Neutrophil (primary cell): Measurements from ENCODE around the gene TRPM5.

Experiments
- H3K27ac ChIP-seq: fragments of 200-600 bp; sonication (generic); 2 replicates; pipeline ENCODE4 v1.5.1; 2016; ENCODE audit warnings: mild to moderate bottlenecking, moderate library complexity
- H3K27me3 ChIP-seq: fragments of 200-600 bp; sonication (generic); 2 replicates; pipeline ENCODE4 v1.6.0; 2016; ENCODE audit warnings: mild to moderate bottlenecking
- H3K36me3 ChIP-seq: fragments of 200-600 bp; sonication (generic); 2 replicates; pipeline ENCODE4 v1.5.1; 2017
- H3K4me1 ChIP-seq, 2 experiments: fragments of 200-600 bp in 1 of 2; sonication (generic) in 1 of 2; 1 replicate in 1 of 2; 2 replicates in 1 of 2; pipeline versions ENCODE4 v1.5.1 to v1.6.1; 2013 to 2016; ENCODE audit warnings: low read depth in 1 of 2, low read length in 1 of 2, mild to moderate bottlenecking in 1 of 2, moderate library complexity in 1 of 2; ENCODE audit not compliant: control insufficient read depth in 1 of 2, insufficient read depth in 1 of 2
- H3K4me3 ChIP-seq, 2 experiments: fragments of 200-600 bp in 1 of 2; sonication (generic) in 1 of 2; 1 replicate in 1 of 2; 2 replicates in 1 of 2; pipeline ENCODE4 v1.5.1; 2013 to 2016; ENCODE audit warnings: low read depth in 1 of 2, low read length in 1 of 2, mild to moderate bottlenecking in 1 of 2, moderate library complexity in 1 of 2
- H3K9me3 ChIP-seq: fragments of 200-600 bp; sonication (generic); 2 replicates; pipeline ENCODE4 v1.5.1; 2016
- TF ChIP-seq, protein P1 (sequence below): fragments of 200-600 bp; sonication (generic); IDR thresholded peaks from 2 replicates; pipeline ENCODE4 v1.5.1; 2016; ENCODE audit warnings: antibody characterized with exemption

The TRPM5 gene

DNA sequence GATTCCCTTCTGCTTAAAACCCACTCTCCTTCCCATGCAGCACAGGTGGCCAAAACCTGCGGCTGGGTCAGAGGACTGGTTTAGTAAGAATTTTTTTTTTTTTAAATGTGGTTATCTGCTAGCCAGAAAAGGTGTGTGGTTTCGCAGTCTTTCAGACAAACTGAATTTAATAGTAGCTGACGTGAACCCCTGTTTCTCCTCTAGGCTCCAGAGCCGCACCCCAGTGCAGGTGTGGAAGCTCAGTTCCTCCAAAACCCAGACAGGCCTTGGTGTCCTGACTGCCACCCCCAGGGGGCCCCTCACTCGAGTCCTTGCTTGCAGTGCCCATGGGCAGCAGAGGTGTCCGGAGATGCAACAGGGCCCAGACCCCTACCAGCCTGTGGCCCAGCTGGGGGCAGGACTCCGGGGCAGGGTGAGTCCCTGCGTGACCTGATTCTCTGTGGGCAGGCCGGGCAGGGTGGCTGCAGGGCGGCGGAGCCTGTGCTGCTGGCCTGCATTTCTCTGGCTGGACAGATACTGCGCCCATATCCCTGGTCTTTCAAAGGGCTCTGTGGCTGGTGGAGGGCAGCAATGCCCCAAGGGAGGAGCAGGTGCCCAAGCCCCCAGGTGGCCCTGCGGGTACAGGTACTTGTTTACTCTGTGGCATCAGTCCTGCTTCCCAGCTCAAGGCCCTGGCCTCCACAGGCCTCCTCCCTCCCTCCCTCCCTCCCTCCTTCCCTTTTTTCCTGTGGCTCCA lies 15.7 kb upstream of the TRPM5 start:
- no peak overlapping the region for H3K4me3 ChIP-seq
- TF ChIP-seq, protein P1, sequence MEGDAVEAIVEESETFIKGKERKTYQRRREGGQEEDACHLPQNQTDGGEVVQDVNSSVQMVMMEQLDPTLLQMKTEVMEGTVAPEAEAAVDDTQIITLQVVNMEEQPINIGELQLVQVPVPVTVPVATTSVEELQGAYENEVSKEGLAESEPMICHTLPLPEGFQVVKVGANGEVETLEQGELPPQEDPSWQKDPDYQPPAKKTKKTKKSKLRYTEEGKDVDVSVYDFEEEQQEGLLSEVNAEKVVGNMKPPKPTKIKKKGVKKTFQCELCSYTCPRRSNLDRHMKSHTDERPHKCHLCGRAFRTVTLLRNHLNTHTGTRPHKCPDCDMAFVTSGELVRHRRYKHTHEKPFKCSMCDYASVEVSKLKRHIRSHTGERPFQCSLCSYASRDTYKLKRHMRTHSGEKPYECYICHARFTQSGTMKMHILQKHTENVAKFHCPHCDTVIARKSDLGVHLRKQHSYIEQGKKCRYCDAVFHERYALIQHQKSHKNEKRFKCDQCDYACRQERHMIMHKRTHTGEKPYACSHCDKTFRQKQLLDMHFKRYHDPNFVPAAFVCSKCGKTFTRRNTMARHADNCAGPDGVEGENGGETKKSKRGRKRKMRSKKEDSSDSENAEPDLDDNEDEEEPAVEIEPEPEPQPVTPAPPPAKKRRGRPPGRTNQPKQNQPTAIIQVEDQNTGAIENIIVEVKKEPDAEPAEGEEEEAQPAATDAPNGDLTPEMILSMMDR: no peak
- H3K9me3 ChIP-seq: no peaks in the 10 kb centered on the region
- no peaks in the 10 kb centered on the region for H3K36me3 ChIP-seq
- no peaks in the 10 kb centered on the region for H3K4me1 ChIP-seq
- no peaks in the 10 kb centered on the region for H3K27me3 ChIP-seq
- no peak overlapping the region for H3K27ac ChIP-seq

DNA sequence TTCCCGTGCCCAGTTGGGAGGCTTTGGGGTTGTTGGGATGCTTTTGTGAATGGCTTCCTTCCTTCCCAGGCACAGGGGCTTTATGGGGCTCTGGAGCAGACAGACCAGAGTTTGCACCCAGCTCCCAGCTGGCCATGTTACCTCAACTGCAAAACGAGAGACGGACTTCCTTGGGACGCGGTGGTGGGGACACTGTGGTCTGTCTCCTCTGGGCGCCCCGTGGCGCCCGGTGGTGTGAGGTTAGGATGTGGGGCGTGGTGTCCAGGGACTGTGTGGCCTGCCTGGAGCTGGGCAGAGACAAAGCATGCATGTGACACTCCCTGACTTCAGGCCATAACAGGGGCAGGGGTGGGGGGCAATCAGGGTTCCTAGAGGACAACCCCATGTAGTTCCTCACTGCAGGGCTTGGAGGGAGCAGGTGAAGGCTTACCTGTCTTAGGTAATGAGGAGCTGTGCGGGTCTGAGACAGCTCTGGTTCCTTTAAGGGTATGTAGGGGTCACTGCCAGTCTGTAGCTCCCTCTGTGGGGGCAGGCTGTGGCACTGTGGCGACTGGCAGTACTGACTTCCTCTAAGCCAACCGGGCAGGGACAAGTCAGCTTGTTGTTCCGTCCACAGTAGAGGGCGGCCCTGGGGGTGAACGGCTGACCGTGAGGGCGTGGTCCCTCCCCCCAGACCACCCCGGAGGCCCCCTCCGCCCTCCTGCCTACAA lies 14.9 kb upstream of the TRPM5 start:
- no peaks in the 10 kb centered on the region for H3K36me3 ChIP-seq
- no peaks in the 10 kb centered on the region for H3K4me1 ChIP-seq
- no peaks in the 10 kb centered on the region for H3K9me3 ChIP-seq
- TF ChIP-seq, protein P1: no peak
- no peaks in the 10 kb centered on the region for H3K27me3 ChIP-seq
- H3K4me3 ChIP-seq: no peak overlapping the region
- no peak overlapping the region for H3K27ac ChIP-seq

DNA sequence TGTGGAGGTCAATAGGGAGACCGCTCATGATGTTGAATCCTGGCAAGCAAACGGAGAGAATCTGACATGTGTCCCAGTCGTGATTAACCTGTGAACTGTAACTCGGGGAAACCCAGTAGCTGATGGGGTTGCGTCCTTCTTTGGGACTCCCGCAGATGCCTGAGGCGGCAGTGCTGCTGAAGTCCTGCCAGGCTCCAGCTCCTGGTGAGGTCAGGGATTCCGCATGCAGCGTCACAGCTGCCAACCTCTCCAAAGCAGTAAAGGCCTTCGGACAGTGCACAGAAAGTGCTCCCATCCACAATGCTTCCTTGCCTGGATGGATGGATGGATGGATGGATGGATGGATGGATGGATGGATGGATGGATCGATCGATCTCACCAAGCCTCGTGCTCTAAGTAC lies 14.0 kb upstream of the TRPM5 start:
- H3K36me3 ChIP-seq: no peaks in the 10 kb centered on the region
- H3K27me3 ChIP-seq: no peaks in the 10 kb centered on the region
- H3K9me3 ChIP-seq: no peaks in the 10 kb centered on the region
- H3K4me1 ChIP-seq: no peaks in the 10 kb centered on the region
- H3K4me3 ChIP-seq: no peak overlapping the region
- TF ChIP-seq, protein P1: no peak
- no peak overlapping the region for H3K27ac ChIP-seq

DNA sequence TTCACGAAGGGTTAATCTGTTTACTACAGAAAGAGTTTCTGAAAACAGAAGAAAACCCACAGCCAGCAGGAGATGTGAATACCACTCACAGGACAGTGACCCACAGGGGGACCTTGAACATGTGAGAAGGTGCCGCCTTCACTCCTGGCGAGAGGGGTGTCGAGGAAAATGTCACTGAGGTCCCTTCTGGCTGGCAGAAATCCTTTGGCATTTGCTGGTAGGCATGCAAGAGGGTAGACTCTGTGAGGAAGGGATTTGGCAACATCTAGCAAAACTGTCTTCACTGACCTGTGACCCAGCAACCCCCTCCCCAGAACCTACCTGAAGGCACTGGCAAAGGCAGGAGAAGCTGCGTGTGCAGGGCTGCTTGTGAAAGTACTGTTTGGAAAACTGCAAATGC lies 9.1 kb upstream of the TRPM5 start:
- peaks cover 12% of the 10 kb centered on the region for H3K27me3 ChIP-seq
- TF ChIP-seq, protein P1: no peak
- peaks cover 6% of the 10 kb centered on the region for H3K36me3 ChIP-seq

DNA sequence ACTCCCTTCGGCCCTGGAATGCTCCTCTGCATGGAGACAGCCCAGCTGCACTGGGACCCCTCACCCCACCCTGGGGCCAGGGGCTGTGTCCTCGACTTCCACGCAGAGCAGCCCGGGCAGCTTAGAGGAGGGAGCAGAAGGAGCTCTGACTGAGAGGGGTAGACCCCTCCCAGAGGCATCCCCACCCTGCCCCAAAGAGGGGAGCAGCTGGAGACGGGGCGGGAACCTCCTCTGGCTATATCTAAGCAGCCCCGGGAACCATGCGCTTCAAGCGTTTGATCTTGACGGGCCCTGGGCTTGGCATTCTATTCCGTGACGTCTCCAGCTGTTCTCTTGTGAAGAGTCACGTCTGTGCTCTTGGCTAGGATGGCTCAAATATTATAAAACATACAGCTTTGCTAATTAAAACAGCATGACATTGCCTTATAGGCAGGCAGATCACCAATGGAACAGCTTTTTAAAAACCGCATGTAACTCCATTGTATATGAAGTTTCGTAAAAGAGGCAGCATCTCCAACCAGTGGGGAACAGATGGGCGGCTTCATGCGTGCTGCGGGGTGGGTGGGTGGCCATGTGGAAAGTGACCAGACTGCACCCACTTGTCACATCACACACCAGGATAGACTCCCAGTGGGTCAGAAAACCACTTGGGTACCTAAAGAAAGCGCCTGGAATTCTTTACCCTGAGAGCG lies 8.2 kb upstream of the TRPM5 start:
- no peaks in the 10 kb centered on the region for H3K9me3 ChIP-seq
- H3K36me3 ChIP-seq: peaks cover 6% of the 10 kb centered on the region
- H3K4me1 ChIP-seq: peaks cover 14 to 17% of the 10 kb centered on the region in 2 experiments
- TF ChIP-seq, protein P1: no peak
- H3K27me3 ChIP-seq: peaks cover 12% of the 10 kb centered on the region
- H3K4me3 ChIP-seq: no peak overlapping the region
- H3K27ac ChIP-seq: no peak overlapping the region

More for the DNA sequence above, 9.1 kb upstream of the TRPM5 start:
- Histone ChIP-seq H3K4me3 (no peak overlapping the region), H3K9me3 (no peaks in the 10 kb centered on the region), H3K4me1 (peaks cover 4 to 7% of the 10 kb centered on the region in 2 experiments), H3K27ac (no peak overlapping the region)
